ENCODE data around the gene PROSER2.

GRCh38 chr10:11891776-11892486 is 68.8 kb downstream of the PROSER2 start:
- TF ChIP-seq CTCF (IDR thresholded peaks at IDR 0.05; ENCODE audit: low read length), result no peak
- TF ChIP-seq EZH2 (optimal IDR thresholded peaks at IDR 0.05; ENCODE audit: low read depth, low read length), result no peak

All from MM.1S (cell line).